Measurements from ENCODE around the gene HTR3D. TPM values are rescaled to one million over a fixed set of nuclear protein-coding genes. Genes with fewer than 3 reads are reported as not detected.
A peak's percentile ranks its signal among the peaks of the same experiment; 100 is the strongest.
"Not testable (repeated sequence)": the region's sequence is repeated elsewhere in the genome, so short reads cannot be mapped to it uniquely, and the experiment has no call there.

The HTR3D gene
- total RNA-seq, 1 experiment from 2014 or later: not detected

GRCh38 chr3:184001761-184002160, 29.8 kb upstream of the HTR3D start:
- DNase-seq: no peak
- no peaks in the 10 kb centered on the region for H3K27me3 ChIP-seq (ENCODE audit: low read length)
- H2AFZ ChIP-seq (ENCODE audit: low read length): no peak overlapping the region
- H3K36me3 ChIP-seq (ENCODE audit: insufficient read depth, low read length): peaks cover 19% of the 10 kb centered on the region; the same call in 1 of the 2 replicates
- H3K4me3 ChIP-seq (ENCODE audit: low read length): no peak overlapping the region
- no peaks in the 10 kb centered on the region for H3K9me2 ChIP-seq (replicated peaks; ENCODE audit: insufficient read depth, low read length)
- no peak overlapping the region for H3K9ac ChIP-seq (ENCODE audit: low read length)
- no peaks in the 10 kb centered on the region for H3K9me3 ChIP-seq (ENCODE audit: low read length)
- no peak overlapping the region for H3K27ac ChIP-seq (ENCODE audit: low read length)
- H3K4me2 ChIP-seq (ENCODE audit: low read depth, low read length, poor library complexity, severe bottlenecking): no peak overlapping the region
- H4K20me1 ChIP-seq (ENCODE audit: insufficient read depth, low read depth, low read length): no peaks in the 10 kb centered on the region
- H3K4me1 ChIP-seq (ENCODE audit: low read length): peaks cover 16% of the 10 kb centered on the region
- H3K79me2 ChIP-seq (ENCODE audit: low read length): peaks cover 90% of the 10 kb centered on the region

- no peaks in the 10 kb centered on the region for H3K9me2 ChIP-seq (replicated peaks; ENCODE audit: insufficient read depth, low read length)
- H3K27ac ChIP-seq (ENCODE audit: low read length): no peak overlapping the region
- no peak overlapping the region for H3K9ac ChIP-seq (ENCODE audit: low read length)
- H2AFZ ChIP-seq (ENCODE audit: low read length): no peak overlapping the region
- H3K79me2 ChIP-seq (ENCODE audit: low read length): peaks cover 88% of the 10 kb centered on the region
- DNase-seq: no peak
- H3K4me1 ChIP-seq (ENCODE audit: low read length): peaks cover 23% of the 10 kb centered on the region
- no peaks in the 10 kb centered on the region for H3K9me3 ChIP-seq (ENCODE audit: low read length)
- no peaks in the 10 kb centered on the region for H4K20me1 ChIP-seq (ENCODE audit: insufficient read depth, low read depth, low read length)
- H3K4me3 ChIP-seq (ENCODE audit: low read length): no peak overlapping the region
- H3K27me3 ChIP-seq (ENCODE audit: low read length): no peaks in the 10 kb centered on the region
- peaks cover 19% of the 10 kb centered on the region; the same call in 1 of the 2 replicates for H3K36me3 ChIP-seq (ENCODE audit: insufficient read depth, low read length)
- no peak overlapping the region for H3K4me2 ChIP-seq (ENCODE audit: low read depth, low read length, poor library complexity, severe bottlenecking)
Observed at GRCh38 chr3:184002469-184002868, 29.1 kb upstream of the HTR3D start.

- Histone ChIP-seq H3K27me3 (ENCODE audit: low read length) (no peaks in the 10 kb centered on the region), H2AFZ (ENCODE audit: low read length) (no peak overlapping the region), H3K36me3 (ENCODE audit: insufficient read depth, low read length) (peaks cover 18% of the 10 kb centered on the region; the same call in 1 of the 2 replicates), H3K9ac (ENCODE audit: low read length) (no peak overlapping the region), H3K4me1 (ENCODE audit: low read length) (peaks cover 29% of the 10 kb centered on the region), H3K9me3 (ENCODE audit: low read length) (no peaks in the 10 kb centered on the region), H3K4me3 (ENCODE audit: low read length) (no peak overlapping the region), H3K9me2 (replicated peaks; ENCODE audit: insufficient read depth, low read length) (no peaks in the 10 kb centered on the region), H3K4me2 (ENCODE audit: low read depth, low read length, poor library complexity, severe bottlenecking) (no peak overlapping the region), H3K27ac (ENCODE audit: low read length) (no peak overlapping the region), H4K20me1 (ENCODE audit: insufficient read depth, low read depth, low read length) (no peaks in the 10 kb centered on the region), H3K79me2 (ENCODE audit: low read length) (peaks cover 89% of the 10 kb centered on the region)
- DNase-seq: no peak
Observed at GRCh38 chr3:184003187-184003967, 28.2 kb upstream of the HTR3D start.

GRCh38 chr3:184004476-184004875, 27.1 kb upstream of the HTR3D start:
- no peak for DNase-seq
- H3K4me1 ChIP-seq (ENCODE audit: low read length): peaks cover 34% of the 10 kb centered on the region
- H4K20me1 ChIP-seq (ENCODE audit: insufficient read depth, low read depth, low read length): no peaks in the 10 kb centered on the region
- no peak overlapping the region for H3K4me3 ChIP-seq (ENCODE audit: low read length)
- H3K27me3 ChIP-seq (ENCODE audit: low read length): no peaks in the 10 kb centered on the region
- no peak overlapping the region for H2AFZ ChIP-seq (ENCODE audit: low read length)
- no peaks in the 10 kb centered on the region for H3K9me2 ChIP-seq (replicated peaks; ENCODE audit: insufficient read depth, low read length)
- no peaks in the 10 kb centered on the region for H3K9me3 ChIP-seq (ENCODE audit: low read length)
- H3K36me3 ChIP-seq (ENCODE audit: insufficient read depth, low read length): peaks cover 19% of the 10 kb centered on the region
- no peak overlapping the region for H3K27ac ChIP-seq (ENCODE audit: low read length)
- no peak overlapping the region for H3K4me2 ChIP-seq (ENCODE audit: low read depth, low read length, poor library complexity, severe bottlenecking)
- peaks cover 84% of the 10 kb centered on the region for H3K79me2 ChIP-seq (ENCODE audit: low read length)
- H3K9ac ChIP-seq (ENCODE audit: low read length): no peak overlapping the region

GRCh38 chr3:184005941-184006507, 25.5 kb upstream of the HTR3D start:
- H3K9ac ChIP-seq (ENCODE audit: low read length): peak overlapping the region; percentile 12
- H4K20me1 ChIP-seq (ENCODE audit: insufficient read depth, low read depth, low read length): no peaks in the 10 kb centered on the region
- peak overlapping the region; percentile 75 for H3K27ac ChIP-seq (ENCODE audit: low read length)
- peaks cover 14% of the 10 kb centered on the region for H3K36me3 ChIP-seq (ENCODE audit: insufficient read depth, low read length)
- no peaks in the 10 kb centered on the region for H3K27me3 ChIP-seq (ENCODE audit: low read length)
- peak overlapping the region; percentile 5; the same call in 1 of the 2 replicates for H2AFZ ChIP-seq (ENCODE audit: low read length)
- 0 out of 2 replicates have a peak overlapping the region, but pooled peaks have one; percentile 5 for H3K4me3 ChIP-seq (ENCODE audit: low read length)
- H3K4me2 ChIP-seq (ENCODE audit: low read depth, low read length, poor library complexity, severe bottlenecking): peak overlapping the region; percentile 45
- peaks cover 34% of the 10 kb centered on the region for H3K4me1 ChIP-seq (ENCODE audit: low read length)
- peaks cover 75% of the 10 kb centered on the region for H3K79me2 ChIP-seq (ENCODE audit: low read length)
- no peaks in the 10 kb centered on the region for H3K9me2 ChIP-seq (replicated peaks; ENCODE audit: insufficient read depth, low read length)
- H3K9me3 ChIP-seq (ENCODE audit: low read length): no peaks in the 10 kb centered on the region
- DNase-seq: peak; percentile 79

GRCh38 chr3:184007143-184007813, 24.3 kb upstream of the HTR3D start:
- H3K27me3 ChIP-seq (ENCODE audit: low read length); H3K9me3 ChIP-seq (ENCODE audit: low read length): not testable (repeated sequence)

GRCh38 chr3:184008161-184008560, 23.4 kb upstream of the HTR3D start:
- no peaks in the 10 kb centered on the region for H3K27me3 ChIP-seq (ENCODE audit: low read length)
- H3K79me2 ChIP-seq (ENCODE audit: low read length): peaks cover 71% of the 10 kb centered on the region
- H3K36me3 ChIP-seq (ENCODE audit: insufficient read depth, low read length): peaks cover 25% of the 10 kb centered on the region
- no peaks in the 10 kb centered on the region for H4K20me1 ChIP-seq (ENCODE audit: insufficient read depth, low read depth, low read length)
- H3K9me3 ChIP-seq (ENCODE audit: low read length): no peaks in the 10 kb centered on the region
- DNase-seq: peak; percentile 55
- peak overlapping the region; percentile 56 for H3K27ac ChIP-seq (ENCODE audit: low read length)
- H3K4me2 ChIP-seq (ENCODE audit: low read depth, low read length, poor library complexity, severe bottlenecking): peak overlapping the region; percentile 15
- H3K9me2 ChIP-seq (replicated peaks; ENCODE audit: insufficient read depth, low read length): no peaks in the 10 kb centered on the region
- no peak overlapping the region for H3K4me3 ChIP-seq (ENCODE audit: low read length)
- no peak overlapping the region for H3K9ac ChIP-seq (ENCODE audit: low read length)
- peaks cover 34% of the 10 kb centered on the region for H3K4me1 ChIP-seq (ENCODE audit: low read length)
- no peak overlapping the region for H2AFZ ChIP-seq (ENCODE audit: low read length)

More at GRCh38 chr3:184007143-184007813, 24.3 kb upstream of the HTR3D start:
- H3K79me2 ChIP-seq (ENCODE audit: low read length): peaks cover 74% of the 10 kb centered on the region
- H3K4me1 ChIP-seq (ENCODE audit: low read length): peaks cover 34% of the 10 kb centered on the region
- H3K36me3 ChIP-seq (ENCODE audit: insufficient read depth, low read length): peaks cover 20% of the 10 kb centered on the region
- not testable (repeated sequence) for H2AFZ ChIP-seq (ENCODE audit: low read length); H3K4me3 ChIP-seq (ENCODE audit: low read length); H3K9me2 ChIP-seq (replicated peaks; ENCODE audit: insufficient read depth, low read length); H3K27ac ChIP-seq (ENCODE audit: low read length); H4K20me1 ChIP-seq (ENCODE audit: insufficient read depth, low read depth, low read length); H3K9ac ChIP-seq (ENCODE audit: low read length); DNase-seq
- H3K4me2 ChIP-seq (ENCODE audit: low read depth, low read length, poor library complexity, severe bottlenecking): peak overlapping the region; percentile 45
